AG10803 (cell line): Measurements from ENCODE around the gene RPS10.

Experiments
- DNase-seq: peaks from one replicate; pipeline ENCODE4 v3.0.0; 2010; ENCODE audit warnings: low read depth
- H3K4me3 ChIP-seq: 2 replicates; pipeline ENCODE4 v1.5.1; 2011; ENCODE audit warnings: mild to moderate bottlenecking, low read length, control low read depth
- TF ChIP-seq, protein P1 (sequence below): conservative IDR thresholded peaks from 2 replicates; pipeline ENCODE4 v1.5.1; 2011; ENCODE audit warnings: mild to moderate bottlenecking, low read length, control low read depth, inconsistent platforms

The RPS10 gene

DNA sequence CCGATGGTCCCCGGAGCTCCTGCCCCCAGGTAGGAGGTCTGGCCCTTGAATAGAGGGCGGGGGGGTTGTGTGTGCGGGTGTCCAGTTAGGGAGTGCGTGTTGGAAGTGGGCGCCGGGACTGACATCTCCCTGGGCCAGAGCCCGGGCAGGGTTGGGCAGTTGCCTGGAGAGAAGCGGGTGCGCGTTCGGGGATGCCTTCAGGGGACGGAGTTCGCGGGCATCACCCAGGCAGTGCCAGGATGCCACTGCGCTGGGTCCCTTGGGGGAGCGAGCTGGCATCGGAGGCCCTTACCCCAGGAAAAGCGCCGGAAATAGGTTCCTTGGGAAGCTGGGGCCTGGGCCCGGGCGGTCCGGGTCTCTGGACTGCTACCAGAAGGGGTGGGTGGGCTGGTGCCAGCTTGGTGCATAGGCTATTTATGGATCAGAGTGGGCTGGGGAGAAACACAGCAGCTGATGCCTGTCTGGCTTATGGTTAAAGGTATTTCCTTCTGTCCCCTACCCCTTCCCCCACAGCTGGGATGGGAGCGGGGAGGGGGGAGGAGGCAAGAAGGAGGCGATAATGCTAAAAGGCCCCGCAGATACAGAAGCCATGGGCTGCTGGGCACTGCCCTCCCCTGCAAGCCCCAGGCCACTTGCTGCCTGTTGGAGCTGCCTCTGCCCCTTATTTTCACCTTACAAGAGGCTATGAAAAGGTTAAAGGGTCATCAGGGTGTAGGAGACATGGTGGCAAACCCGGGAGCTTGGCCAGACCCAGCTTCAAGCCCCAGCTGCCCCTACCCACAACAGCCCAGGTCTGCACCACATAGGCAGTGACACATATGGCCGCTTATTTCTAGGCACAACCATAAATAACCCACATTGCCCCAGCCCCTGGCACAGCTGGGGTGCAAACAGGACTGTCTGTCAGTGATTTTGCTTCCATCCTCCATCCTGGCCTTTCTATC lies 40.6 kb upstream of the RPS10 start:
- no peak overlapping the region for H3K4me3 ChIP-seq
- TF ChIP-seq, protein P1, sequence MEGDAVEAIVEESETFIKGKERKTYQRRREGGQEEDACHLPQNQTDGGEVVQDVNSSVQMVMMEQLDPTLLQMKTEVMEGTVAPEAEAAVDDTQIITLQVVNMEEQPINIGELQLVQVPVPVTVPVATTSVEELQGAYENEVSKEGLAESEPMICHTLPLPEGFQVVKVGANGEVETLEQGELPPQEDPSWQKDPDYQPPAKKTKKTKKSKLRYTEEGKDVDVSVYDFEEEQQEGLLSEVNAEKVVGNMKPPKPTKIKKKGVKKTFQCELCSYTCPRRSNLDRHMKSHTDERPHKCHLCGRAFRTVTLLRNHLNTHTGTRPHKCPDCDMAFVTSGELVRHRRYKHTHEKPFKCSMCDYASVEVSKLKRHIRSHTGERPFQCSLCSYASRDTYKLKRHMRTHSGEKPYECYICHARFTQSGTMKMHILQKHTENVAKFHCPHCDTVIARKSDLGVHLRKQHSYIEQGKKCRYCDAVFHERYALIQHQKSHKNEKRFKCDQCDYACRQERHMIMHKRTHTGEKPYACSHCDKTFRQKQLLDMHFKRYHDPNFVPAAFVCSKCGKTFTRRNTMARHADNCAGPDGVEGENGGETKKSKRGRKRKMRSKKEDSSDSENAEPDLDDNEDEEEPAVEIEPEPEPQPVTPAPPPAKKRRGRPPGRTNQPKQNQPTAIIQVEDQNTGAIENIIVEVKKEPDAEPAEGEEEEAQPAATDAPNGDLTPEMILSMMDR = no peak
- no peak for DNase-seq

DNA sequence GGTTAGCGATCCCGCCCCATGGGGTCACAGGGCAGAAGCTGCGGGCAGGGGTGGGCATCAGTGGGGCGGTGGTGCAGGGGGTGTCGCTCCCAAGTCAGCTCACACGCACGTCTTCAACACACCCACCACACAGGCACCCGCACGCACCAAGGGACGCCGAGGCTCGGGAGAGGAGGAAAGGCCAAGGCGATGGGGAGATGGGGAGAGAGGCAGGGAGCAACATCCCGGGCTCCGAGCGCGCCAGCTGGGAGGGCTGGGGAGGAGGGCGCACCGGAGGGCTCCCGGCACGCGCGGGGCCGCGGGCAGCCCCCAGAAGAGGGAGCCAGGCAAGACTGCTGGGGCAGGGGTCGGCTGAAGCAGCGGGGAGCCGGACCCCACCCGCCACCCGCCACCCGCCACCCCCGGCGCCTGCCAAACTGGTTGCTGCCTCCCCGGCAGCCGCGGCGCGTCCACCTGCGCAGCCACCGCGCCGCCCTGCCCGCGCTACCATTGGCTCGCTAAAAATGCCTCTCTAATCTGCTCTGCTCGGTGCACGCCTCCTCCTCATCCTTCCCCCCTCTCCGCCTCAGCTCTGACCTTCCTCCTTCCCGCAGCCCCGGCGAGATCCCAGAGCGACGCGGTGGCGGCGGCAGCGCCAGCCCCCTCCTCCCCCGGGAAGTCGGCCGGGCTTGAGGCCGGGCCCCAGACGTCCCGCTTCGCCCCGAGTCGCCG lies 39.8 kb upstream of the RPS10 start, which contains the start of gene PACSIN1:
Gene PACSIN1, plus strand, starts transcription at position 546 of the 711 bp plus-strand sequence. CDS start 60,230 bp downstream, outside the sequence.
- peak within 1 kb of the TSS; percentile 7; the same call in 1 of the 2 replicates for H3K4me3 ChIP-seq
- no peak for DNase-seq
- TF ChIP-seq, protein P1 = no peak

DNA sequence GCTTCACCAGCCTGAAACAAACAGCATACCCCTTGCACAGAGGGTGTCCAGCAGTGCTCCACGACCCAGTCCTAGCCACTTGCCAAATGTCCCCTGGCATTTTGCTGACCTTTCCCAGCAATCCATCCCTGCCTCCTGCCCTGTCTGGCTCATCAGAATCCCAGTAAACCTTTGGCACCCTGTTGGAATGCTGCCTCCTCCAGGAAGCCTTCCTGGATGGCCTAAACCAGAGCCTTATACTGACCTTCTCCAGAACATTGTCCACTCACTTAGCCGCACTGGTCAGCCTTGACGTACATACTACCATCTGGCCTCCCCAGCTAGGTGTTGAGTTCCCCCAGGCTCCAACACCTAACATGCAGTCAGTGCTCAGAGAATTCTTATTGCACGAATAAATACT lies 38.0 kb upstream of the RPS10 start:
- TF ChIP-seq, protein P1 = no peak
- DNase-seq = no peak
- H3K4me3 ChIP-seq = no peak overlapping the region

DNA sequence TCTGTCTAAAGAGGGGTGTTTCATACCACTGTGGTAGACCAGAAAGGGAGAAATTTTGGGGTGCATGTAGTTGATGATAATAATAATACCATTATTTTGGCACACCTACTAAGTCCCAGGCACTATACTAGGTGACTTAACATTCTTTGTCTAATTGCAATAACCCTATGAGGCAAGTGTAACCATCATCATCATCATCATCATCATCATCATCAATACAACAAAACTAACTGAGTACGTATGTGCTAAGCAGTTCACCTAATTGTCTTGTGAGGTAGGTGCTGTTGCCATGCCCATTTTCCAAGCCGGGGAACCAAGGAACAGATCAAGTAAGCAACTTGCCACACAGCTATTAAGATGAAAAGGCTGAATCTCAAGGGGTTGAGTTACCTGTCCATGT lies 37.4 kb upstream of the RPS10 start:
- TF ChIP-seq, protein P1 = no peak
- no peak overlapping the region for H3K4me3 ChIP-seq
- DNase-seq = no peak

DNA sequence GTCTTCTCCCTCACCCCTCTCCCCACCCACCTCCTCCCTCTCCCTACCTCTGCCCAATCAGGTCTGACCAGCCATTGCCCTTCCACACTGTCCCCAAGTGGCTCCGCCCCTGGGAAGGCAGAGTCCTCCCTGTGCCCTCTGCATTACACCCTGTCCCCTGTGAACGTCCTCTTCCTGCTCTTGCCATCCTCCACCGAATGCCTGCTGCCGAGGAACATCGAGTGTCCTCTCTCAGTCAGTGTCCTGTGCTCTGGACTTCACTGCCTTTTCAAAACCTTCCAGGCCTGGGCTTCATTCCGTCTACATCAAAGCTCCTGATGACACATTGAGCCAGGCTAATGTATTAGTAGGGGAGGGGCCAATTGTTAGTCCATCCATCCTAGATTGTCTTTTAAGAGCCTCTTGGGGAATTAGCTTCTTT lies 36.7 kb upstream of the RPS10 start:
- TF ChIP-seq, protein P1 = no peak
- H3K4me3 ChIP-seq = no peak overlapping the region
- peak; percentile 13 for DNase-seq

DNA sequence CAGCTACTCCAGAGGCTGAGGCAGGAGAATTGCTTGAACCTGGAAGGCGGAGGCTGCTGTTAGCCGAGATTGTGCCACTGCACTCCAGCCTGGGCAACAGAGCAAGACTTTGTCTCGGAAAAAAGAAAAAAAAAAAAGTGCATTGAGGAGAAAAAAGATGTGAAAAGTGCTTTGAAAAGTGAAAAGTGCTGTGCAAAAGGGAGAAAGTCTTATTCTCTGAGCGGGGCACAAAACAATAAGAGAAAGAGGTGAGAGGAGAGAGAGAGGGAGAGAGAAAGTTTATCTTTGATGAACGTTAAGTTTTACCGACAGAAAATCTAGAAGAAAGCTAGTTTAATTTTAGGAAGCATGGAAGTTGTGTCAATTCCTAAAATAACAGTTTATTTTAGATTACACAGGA lies 36.1 kb upstream of the RPS10 start:
- no peak overlapping the region for H3K4me3 ChIP-seq
- no peak for DNase-seq
- TF ChIP-seq, protein P1 = no peak
